Activated naive CD4-positive, alpha-beta T cell treated with anti-CD3 and anti-CD28 coated beads, Interleukin-2, amount 50 U/mL, for 24 hours (primary cell): ENCODE measurements around the gene NLRC4.

Source experiments
- H3K27ac Mint-ChIP-seq: one replicate; pipeline ENCODE4 v1.8.0; 2021; ENCODE audit warnings: mild to moderate bottlenecking, mixed read lengths
- H3K27me3 Mint-ChIP-seq: one replicate; pipeline ENCODE4 v1.8.0; 2021; ENCODE audit warnings: mixed read lengths
- H3K36me3 Mint-ChIP-seq: one replicate; pipeline ENCODE4 v1.8.0; 2021; ENCODE audit warnings: mixed read lengths
- H3K4me1 Mint-ChIP-seq: one replicate; pipeline ENCODE4 v1.8.0; 2021; ENCODE audit warnings: mixed read lengths
- H3K4me3 Mint-ChIP-seq: one replicate; pipeline ENCODE4 v1.8.0; 2021; ENCODE audit warnings: mild to moderate bottlenecking, mixed read lengths
- H3K9me3 Mint-ChIP-seq: one replicate; pipeline ENCODE4 v1.8.0; 2021; ENCODE audit warnings: mixed read lengths

Gene NLRC4

DNA sequence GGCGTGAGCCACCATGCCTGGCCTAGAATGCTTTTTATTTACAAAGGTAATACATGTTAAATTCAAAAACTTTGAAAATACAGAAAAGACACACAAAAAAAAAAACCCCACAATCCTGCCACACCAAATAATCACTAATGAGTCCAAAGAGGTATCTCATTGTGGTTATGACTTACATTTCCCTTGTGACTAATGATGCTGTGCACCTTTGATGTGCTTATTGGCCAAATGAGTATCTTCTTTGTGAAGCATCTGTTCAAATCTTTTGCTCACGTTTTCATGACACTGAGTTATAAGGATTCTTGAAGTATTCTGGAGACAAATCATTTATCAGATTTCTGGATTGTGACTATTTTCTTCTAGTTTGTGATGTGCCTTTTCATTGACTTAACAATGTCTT is 6.4 kb upstream of the NLRC4 start:
- H3K27ac Mint-ChIP-seq: no peak overlapping the region
- H3K9me3 Mint-ChIP-seq: no peaks in the 10 kb centered on the region
- H3K4me1 Mint-ChIP-seq: no peaks in the 10 kb centered on the region
- H3K36me3 Mint-ChIP-seq: no peaks in the 10 kb centered on the region
- peaks cover 3% of the 10 kb centered on the region for H3K27me3 Mint-ChIP-seq
- no peak overlapping the region for H3K4me3 Mint-ChIP-seq

DNA sequence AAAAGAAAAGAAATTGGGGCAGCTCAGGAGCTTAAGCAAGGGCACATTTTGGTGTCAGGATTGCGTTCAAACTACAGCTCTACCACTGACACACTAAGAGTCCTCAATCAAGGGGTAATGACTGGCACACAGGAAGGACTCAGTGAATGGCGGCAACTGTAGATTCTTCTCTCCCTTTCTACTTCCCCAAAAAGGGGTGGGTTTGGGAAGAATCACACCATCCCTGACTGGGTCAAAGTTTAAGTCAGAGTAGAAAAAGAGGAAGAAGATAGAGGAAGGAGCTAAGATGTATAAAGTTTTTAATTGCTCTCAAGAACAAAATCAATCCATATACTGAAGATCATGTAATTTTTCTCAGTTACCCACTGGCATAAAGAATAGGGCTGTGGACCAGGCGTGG is 2.6 kb downstream of the NLRC4 start:
- H3K4me1 Mint-ChIP-seq: peaks cover 3% of the 10 kb centered on the region
- no peak overlapping the region for H3K27ac Mint-ChIP-seq
- H3K9me3 Mint-ChIP-seq: no peaks in the 10 kb centered on the region
- H3K36me3 Mint-ChIP-seq: no peaks in the 10 kb centered on the region
- H3K4me3 Mint-ChIP-seq: no peak overlapping the region
- H3K27me3 Mint-ChIP-seq: no peaks in the 10 kb centered on the region

DNA sequence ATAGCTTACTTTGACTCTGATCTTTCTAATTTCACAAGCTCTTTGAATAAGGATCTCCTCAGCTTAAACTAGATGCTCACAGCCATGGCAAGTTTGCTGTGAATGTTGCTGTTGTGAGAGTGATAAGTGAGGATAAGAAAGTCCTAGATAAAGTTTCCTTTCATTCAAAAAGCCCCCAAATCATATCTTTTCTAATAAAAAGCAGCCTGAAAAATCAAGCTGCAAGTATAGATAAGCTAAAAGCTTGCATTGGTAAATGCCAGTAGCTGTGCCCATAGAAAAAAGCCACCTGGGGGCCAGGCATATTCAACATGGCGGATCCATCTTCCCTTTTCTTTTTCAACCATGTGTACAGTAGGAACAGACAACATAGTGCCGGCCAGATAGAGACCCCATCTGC is 4.3 kb downstream of the NLRC4 start:
- H3K27ac Mint-ChIP-seq: no peak overlapping the region
- no peaks in the 10 kb centered on the region for H3K9me3 Mint-ChIP-seq
- no peak overlapping the region for H3K4me3 Mint-ChIP-seq
- no peaks in the 10 kb centered on the region for H3K27me3 Mint-ChIP-seq
- H3K36me3 Mint-ChIP-seq: no peaks in the 10 kb centered on the region
- H3K4me1 Mint-ChIP-seq: peaks cover 3% of the 10 kb centered on the region

DNA sequence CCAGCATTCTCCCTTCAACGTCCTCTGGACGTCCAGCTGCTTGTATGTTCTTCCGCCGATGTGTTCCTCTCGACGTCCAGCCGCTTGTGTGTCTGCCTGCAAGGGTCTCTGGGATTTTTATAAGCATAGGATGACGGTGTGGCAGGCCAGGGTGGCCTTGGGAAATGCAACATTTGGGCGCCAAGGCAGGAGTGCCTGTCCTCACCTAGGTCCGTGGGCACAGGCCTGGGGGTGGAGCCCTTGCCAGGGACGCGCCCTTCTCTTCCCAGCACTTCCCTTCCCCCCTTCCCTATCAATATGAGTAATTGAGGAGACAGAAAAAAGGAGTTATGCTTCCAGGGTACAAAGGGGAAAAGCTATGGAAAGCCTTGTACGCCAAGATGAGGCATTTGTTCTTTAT is 6.4 kb downstream of the NLRC4 start:
- Mint-ChIP-seq H3K4me3 (no peak overlapping the region), H3K4me1 (no peaks in the 10 kb centered on the region)

DNA sequence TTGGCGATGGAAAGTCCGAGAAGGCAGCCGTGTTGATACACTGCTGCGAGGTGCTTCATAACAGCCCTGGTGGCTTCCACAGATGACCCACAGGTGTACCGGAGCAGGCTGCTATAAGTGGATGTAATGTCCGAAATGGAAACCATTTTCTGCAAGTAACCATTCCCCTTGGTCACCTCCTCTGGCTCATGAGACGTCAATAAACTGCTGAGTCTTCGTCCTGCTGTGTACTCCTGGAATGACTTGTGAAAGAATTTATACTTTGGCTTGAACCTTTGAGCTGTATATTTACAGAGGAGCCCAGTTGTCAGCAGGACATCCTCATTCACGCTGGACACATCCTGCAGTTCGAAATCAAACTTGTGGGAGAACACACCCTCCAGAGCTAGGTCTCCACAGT is 14.4 kb downstream of the NLRC4 start:
- H3K27ac Mint-ChIP-seq: no peak overlapping the region
- H3K9me3 Mint-ChIP-seq: no peaks in the 10 kb centered on the region
- H3K27me3 Mint-ChIP-seq: no peaks in the 10 kb centered on the region
- no peak overlapping the region for H3K4me3 Mint-ChIP-seq
- no peaks in the 10 kb centered on the region for H3K4me1 Mint-ChIP-seq
- H3K36me3 Mint-ChIP-seq: no peaks in the 10 kb centered on the region

More for the DNA sequence above, 6.4 kb downstream of the NLRC4 start:
- Mint-ChIP-seq H3K9me3 (no peaks in the 10 kb centered on the region), H3K36me3 (no peaks in the 10 kb centered on the region), H3K27me3 (no peaks in the 10 kb centered on the region), H3K27ac (no peak overlapping the region)

DNA sequence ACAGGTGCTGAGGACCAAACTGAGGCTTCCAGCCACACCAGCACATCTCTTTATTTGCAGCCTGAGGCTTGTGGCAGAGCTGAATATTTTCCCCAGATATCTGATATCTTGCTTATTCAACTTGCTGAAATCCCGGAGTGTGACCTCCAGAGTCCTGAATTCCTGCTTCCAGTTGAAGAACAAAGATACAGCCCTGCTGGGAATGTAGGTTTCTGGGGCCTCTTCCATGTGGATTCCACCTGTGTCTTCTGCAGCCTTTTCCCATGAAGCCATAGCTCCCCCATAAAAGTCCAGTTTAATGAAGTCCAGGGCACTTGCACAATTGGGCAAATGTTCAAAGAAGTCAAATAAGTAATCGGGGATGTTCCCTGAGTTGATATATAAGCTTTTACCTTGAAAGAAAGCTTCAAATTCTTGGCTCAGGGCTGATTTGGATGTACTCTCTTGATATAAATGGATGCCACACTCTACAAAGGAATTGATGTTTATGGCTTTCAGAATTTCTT is 14.9 kb downstream of the NLRC4 start:
- Mint-ChIP-seq H3K27ac (no peak overlapping the region), H3K4me3 (no peak overlapping the region), H3K27me3 (no peaks in the 10 kb centered on the region), H3K36me3 (no peaks in the 10 kb centered on the region), H3K9me3 (no peaks in the 10 kb centered on the region), H3K4me1 (no peaks in the 10 kb centered on the region)

DNA sequence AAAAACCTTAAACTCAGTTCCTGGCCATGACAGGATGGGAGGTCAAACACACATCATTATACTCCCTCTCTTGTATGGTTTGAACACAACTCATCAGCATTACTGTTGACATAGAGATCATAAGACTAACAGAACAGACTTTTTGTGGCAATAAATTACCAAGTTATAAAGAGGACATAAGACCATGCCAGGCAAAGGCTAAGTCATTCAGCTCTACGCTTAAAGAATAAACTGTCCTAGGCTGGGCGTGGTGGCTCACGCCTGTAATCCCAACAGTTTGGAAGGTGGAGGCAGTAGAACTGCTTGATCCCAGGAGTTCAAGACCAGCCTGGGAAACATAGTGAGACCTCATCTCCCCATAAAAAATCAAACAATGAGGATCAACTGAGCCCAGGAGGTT is 16.4 kb downstream of the NLRC4 start:
- Mint-ChIP-seq H3K36me3 (no peaks in the 10 kb centered on the region), H3K4me3 (no peak overlapping the region)

DNA sequence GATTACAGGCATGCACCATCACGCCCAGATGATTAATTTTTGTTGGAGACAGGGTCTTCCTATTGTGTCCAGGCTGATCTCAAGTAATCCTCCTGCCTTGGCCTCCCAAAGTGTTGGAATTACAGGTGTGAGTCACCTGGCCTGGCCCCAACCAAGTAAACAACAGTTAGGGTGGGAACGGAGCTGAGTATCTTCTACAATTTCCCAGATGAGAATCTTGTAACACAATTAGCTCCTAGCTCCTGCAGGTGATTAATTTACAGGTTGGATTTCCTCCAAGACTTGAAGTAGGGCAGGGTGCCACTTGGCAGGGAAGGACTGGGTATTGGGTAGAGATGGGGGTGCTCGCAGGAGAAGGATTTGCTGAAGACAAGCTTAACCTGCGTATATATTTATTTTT is 17.8 kb downstream of the NLRC4 start:
- Mint-ChIP-seq H3K27me3 (no peaks in the 10 kb centered on the region), H3K9me3 (no peaks in the 10 kb centered on the region), H3K4me1 (no peaks in the 10 kb centered on the region), H3K4me3 (no peak overlapping the region), H3K27ac (no peak overlapping the region), H3K36me3 (no peaks in the 10 kb centered on the region)

More for the DNA sequence above, 16.4 kb downstream of the NLRC4 start:
- no peaks in the 10 kb centered on the region for H3K27me3 Mint-ChIP-seq
- H3K27ac Mint-ChIP-seq: no peak overlapping the region
- H3K9me3 Mint-ChIP-seq: no peaks in the 10 kb centered on the region
- H3K4me1 Mint-ChIP-seq: no peaks in the 10 kb centered on the region

DNA sequence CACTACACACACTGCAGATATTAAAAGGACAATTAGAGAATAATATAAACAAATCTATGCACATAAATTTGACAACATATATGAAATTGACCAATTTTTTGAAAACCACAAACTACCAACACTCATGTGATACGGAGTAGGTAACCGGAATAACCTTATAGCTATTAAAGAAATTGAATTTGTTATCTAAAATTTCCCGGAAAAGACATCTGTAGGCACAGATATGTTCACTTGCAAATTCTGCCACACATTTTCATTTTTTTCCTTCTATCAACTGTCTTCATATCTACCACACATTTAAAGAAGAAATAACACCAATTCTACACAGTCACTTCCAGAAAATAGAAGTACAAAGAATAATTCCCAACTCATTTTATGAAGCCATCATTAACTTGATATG is 22.4 kb downstream of the NLRC4 start:
- peaks cover 3% of the 10 kb centered on the region for H3K36me3 Mint-ChIP-seq
- H3K9me3 Mint-ChIP-seq: no peaks in the 10 kb centered on the region
- no peak overlapping the region for H3K4me3 Mint-ChIP-seq

DNA sequence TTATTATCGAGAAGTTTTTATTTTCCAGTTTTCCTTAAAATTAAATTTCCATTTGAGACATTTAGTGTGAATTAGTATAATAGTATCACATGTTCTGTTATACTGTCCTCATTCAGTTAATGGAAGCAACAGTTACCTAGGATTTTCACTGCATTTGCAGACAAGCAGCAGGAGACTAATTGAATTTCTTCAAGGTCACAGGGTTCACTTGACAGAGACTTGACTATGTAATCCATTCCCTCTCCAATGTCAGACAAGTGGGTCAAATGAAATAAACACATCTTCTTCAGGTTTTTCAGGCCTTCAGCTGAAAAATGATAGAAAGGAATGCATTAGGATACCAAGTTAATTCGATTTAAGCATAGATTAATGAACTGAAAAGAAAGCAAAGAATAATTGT is 26.7 kb downstream of the NLRC4 start:
- Mint-ChIP-seq H3K36me3 (peaks cover 9% of the 10 kb centered on the region), H3K27me3 (no peaks in the 10 kb centered on the region), H3K4me1 (no peaks in the 10 kb centered on the region), H3K27ac (no peak overlapping the region), H3K9me3 (peaks cover 5% of the 10 kb centered on the region), H3K4me3 (no peak overlapping the region)

More for the DNA sequence above, 22.4 kb downstream of the NLRC4 start:
- Mint-ChIP-seq H3K27ac (no peak overlapping the region), H3K4me1 (no peaks in the 10 kb centered on the region), H3K27me3 (no peaks in the 10 kb centered on the region)

DNA sequence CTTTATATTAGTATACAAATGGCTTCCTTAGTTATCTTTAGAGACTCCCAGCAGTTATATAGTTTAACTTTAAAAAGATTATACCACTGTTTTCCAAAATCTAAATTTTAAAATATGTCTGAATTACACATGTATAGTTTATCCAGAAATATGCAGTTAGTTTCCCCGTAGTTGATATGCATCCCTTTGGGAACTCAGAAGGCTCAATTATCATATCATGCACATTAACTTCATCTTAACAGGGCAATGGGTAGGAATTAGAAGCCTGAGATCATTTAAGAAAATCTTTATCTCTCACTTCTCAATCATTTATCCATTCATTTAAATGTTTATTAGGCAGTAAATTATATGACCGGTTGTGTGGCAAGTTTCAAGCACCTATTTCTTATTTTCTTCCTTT is 27.2 kb downstream of the NLRC4 start:
- peaks cover 9% of the 10 kb centered on the region for H3K36me3 Mint-ChIP-seq
- no peaks in the 10 kb centered on the region for H3K4me1 Mint-ChIP-seq
- no peaks in the 10 kb centered on the region for H3K27me3 Mint-ChIP-seq
- no peak overlapping the region for H3K27ac Mint-ChIP-seq
- peaks cover 5% of the 10 kb centered on the region for H3K9me3 Mint-ChIP-seq
- no peak overlapping the region for H3K4me3 Mint-ChIP-seq

DNA sequence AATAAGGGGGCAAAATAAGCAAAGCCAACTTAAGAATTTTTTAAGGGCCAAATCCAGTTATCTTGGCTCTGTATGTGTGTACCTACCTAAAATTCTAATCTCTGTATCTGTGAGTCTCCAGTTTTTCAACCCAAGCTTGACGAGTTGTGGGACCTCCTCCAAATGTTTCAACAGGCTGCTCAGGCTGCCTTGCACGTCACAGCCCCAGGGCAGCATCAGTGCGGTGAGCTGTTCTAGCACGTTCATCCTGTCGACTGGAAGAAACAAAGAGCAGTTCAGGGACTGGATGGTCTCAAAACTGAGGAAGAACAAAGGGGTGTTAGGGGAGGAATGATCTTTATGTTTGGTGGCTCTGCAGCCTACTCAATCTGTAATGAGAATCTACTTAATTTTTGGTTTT is 29.4 kb downstream of the NLRC4 start:
- Mint-ChIP-seq H3K4me1 (no peaks in the 10 kb centered on the region), H3K36me3 (peaks cover 9% of the 10 kb centered on the region), H3K27ac (no peak overlapping the region)

DNA sequence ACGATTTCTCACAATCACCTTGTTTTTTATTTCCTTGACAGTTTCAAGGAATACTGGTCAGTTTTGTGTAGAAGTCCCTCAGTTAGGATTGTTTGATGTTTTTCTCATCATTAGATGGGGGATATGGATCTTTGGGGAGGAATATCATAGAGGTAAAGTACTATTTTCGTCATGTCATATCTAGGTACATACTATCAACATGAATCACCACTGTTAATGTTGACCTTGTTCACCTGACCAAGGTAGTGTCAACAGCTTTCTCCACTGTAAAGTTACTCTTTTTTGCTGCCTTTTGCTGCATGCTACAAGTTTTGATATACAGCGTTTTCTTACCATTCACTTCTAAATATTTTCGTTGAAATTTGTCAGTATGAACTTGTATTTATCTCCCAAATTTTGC is 32.7 kb downstream of the NLRC4 start:
- H3K27ac Mint-ChIP-seq: no peak overlapping the region
- no peaks in the 10 kb centered on the region for H3K4me1 Mint-ChIP-seq
- peaks cover 5% of the 10 kb centered on the region for H3K9me3 Mint-ChIP-seq
- H3K36me3 Mint-ChIP-seq: peaks cover 6% of the 10 kb centered on the region
- H3K4me3 Mint-ChIP-seq: no peak overlapping the region
- no peaks in the 10 kb centered on the region for H3K27me3 Mint-ChIP-seq

More for the DNA sequence above, 29.4 kb downstream of the NLRC4 start:
- Mint-ChIP-seq H3K9me3 (peaks cover 5% of the 10 kb centered on the region), H3K27me3 (no peaks in the 10 kb centered on the region), H3K4me3 (no peak overlapping the region)

DNA sequence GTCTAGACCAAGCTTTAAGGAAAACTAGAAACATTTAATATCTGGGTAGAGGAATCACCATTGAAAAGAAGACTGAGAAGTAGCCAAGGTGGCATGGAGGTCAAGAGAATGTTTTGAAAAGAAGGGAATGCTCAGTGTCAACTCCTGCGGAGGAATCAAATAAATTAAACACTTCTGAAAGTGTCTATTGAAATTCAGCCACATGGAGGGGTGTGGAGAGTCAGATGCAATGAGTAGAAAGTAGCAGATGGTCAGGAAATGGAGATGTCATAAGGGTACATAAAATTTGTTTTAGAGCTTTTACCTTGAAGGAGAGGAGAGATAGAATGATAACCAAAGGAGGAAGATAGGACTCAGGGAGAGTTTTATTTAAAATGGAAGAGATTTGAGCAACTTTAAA is 35.1 kb downstream of the NLRC4 start:
- Mint-ChIP-seq H3K27ac (no peak overlapping the region), H3K4me1 (no peaks in the 10 kb centered on the region), H3K36me3 (peaks cover 3% of the 10 kb centered on the region), H3K9me3 (no peaks in the 10 kb centered on the region), H3K27me3 (no peaks in the 10 kb centered on the region), H3K4me3 (no peak overlapping the region)

DNA sequence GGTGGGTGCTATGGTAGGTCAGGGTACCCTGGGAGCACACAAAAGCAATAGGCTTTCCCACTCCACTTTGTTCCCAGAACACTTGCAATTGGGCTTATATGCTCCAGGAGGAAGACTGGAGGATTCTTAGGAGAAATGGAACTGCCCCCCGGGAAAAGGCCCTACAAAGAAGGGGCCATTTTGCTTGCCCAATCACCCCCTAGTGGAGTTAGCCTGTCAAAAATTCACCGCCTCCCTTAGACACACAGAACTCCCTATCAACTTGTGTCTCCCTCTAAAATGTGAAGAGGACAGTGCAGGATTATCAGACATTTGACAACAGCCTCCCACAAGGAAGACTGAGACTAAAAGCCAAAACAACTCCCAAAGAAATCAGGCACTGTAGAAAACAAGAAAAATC is 36.5 kb downstream of the NLRC4 start:
- Mint-ChIP-seq H3K27ac (no peak overlapping the region), H3K4me1 (no peaks in the 10 kb centered on the region), H3K9me3 (no peaks in the 10 kb centered on the region), H3K4me3 (no peak overlapping the region), H3K36me3 (peaks cover 5% of the 10 kb centered on the region), H3K27me3 (no peaks in the 10 kb centered on the region)

DNA sequence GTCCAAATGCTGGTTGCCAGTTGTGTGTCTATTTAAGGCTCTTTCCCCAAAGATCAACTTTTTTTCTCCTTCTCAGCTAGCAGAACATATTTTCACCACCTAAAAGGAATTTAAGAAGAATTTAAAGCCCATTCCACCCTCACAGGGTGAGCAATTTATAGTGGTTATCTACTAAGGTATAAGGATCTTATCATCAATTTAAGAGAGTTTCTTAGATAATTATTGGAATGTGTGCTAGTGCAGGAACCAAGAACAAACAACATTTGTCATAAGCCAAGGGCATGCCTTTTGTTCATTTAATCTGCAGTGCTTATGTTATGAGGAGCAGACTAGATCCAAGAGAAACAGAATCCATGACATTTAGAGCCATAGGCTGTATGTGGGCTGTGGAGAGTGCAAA is 37.2 kb downstream of the NLRC4 start:
- Mint-ChIP-seq H3K27ac (no peak overlapping the region), H3K4me3 (no peak overlapping the region), H3K27me3 (no peaks in the 10 kb centered on the region), H3K4me1 (no peaks in the 10 kb centered on the region), H3K36me3 (peaks cover 10% of the 10 kb centered on the region), H3K9me3 (no peaks in the 10 kb centered on the region)

DNA sequence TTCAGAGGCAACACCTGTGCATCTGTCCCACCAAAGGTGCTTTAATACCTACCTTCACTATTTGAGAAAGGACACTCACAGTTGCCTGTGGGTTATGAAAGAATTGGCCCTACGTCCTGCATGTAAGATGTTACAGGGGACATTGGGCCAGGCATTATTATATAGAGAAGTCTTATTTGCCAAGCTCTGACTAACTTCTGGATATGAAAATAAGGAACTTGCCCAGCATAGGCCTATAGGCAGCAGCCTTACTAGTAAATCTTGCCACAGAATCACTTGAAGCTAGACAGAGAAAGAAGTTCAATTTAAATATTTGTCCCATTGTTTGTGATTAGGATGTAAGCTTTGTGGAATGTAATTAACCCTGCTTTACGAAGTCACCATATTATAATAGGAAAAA is 41.7 kb downstream of the NLRC4 start:
- H3K27me3 Mint-ChIP-seq: no peaks in the 10 kb centered on the region
- H3K36me3 Mint-ChIP-seq: peaks cover 16% of the 10 kb centered on the region
- no peak overlapping the region for H3K27ac Mint-ChIP-seq
- no peaks in the 10 kb centered on the region for H3K4me1 Mint-ChIP-seq
- H3K4me3 Mint-ChIP-seq: no peak overlapping the region
- H3K9me3 Mint-ChIP-seq: no peaks in the 10 kb centered on the region
